ENCODE measurements around the gene E2F4.

Gene E2F4

GRCh38 chr16:67174706-67175231 is 17.2 kb upstream of the E2F4 start:
- no peak for TF ChIP-seq CTCF (IDR thresholded peaks at IDR 0.05; ENCODE audit: low read depth, low read length, missing control alignments)
- H3K4me3 ChIP-seq (ENCODE audit: low read depth, low read length): peak overlapping the region; percentile 33

GRCh38 chr16:67176662-67177061 is 15.3 kb upstream of the E2F4 start:
- H3K4me3 ChIP-seq (ENCODE audit: low read depth, low read length): no peak overlapping the region
- DNase-seq (ENCODE audit: low read depth): no peak
- in situ Hi-C loops (cut with HindIII; ENCODE audit: low sequenced_read_pairs): no loop called here
- TF ChIP-seq CTCF (IDR thresholded peaks at IDR 0.05; ENCODE audit: low read depth, low read length, missing control alignments): no peak

More at GRCh38 chr16:67174706-67175231, 17.2 kb upstream of the E2F4 start:
- in situ Hi-C loops (cut with HindIII; ENCODE audit: low sequenced_read_pairs): no loop called here
- no peak for DNase-seq (ENCODE audit: low read depth)

- in situ Hi-C loops (cut with HindIII; ENCODE audit: low sequenced_read_pairs): no loop called here
- no peak for TF ChIP-seq CTCF (IDR thresholded peaks at IDR 0.05; ENCODE audit: low read depth, low read length, missing control alignments)
- peak overlapping the region; percentile 9 for H3K4me3 ChIP-seq (ENCODE audit: low read depth, low read length)
- DNase-seq (ENCODE audit: low read depth): no peak
Measured at GRCh38 chr16:67177743-67178699, 13.9 kb upstream of the E2F4 start.

- in situ Hi-C loops (cut with HindIII; ENCODE audit: low sequenced_read_pairs): no loop called here
- no peak overlapping the region for H3K4me3 ChIP-seq (ENCODE audit: low read depth, low read length)
- TF ChIP-seq CTCF (IDR thresholded peaks at IDR 0.05; ENCODE audit: low read depth, low read length, missing control alignments): no peak
- DNase-seq (ENCODE audit: low read depth): no peak
Measured at GRCh38 chr16:67179421-67180080, 12.4 kb upstream of the E2F4 start.

- no peak for DNase-seq (ENCODE audit: low read depth)
- no peak overlapping the region for H3K4me3 ChIP-seq (ENCODE audit: low read depth, low read length)
- no peak for TF ChIP-seq CTCF (IDR thresholded peaks at IDR 0.05; ENCODE audit: low read depth, low read length, missing control alignments)
- in situ Hi-C loops (cut with HindIII; ENCODE audit: low sequenced_read_pairs): no loop called here
Measured at GRCh38 chr16:67180166-67180565, 11.8 kb upstream of the E2F4 start.

GRCh38 chr16:67181346-67181745 is 10.6 kb upstream of the E2F4 start:
- H3K4me3 ChIP-seq (ENCODE audit: low read depth, low read length): no peak overlapping the region
- peak; percentile 72 for DNase-seq (ENCODE audit: low read depth)
- in situ Hi-C loops (cut with HindIII; ENCODE audit: low sequenced_read_pairs): no loop called here
- no peak for TF ChIP-seq CTCF (IDR thresholded peaks at IDR 0.05; ENCODE audit: low read depth, low read length, missing control alignments)

All from astrocyte of the cerebellum (primary cell).